NOMO-1 treated with DMSO at 0.1 percent for 48 hours (cell line): ENCODE measurements around the gene LYST.
"Not testable (repeated sequence)": the region's sequence is repeated elsewhere in the genome, so short reads cannot be mapped to it uniquely, and the experiment has no call there.

Source experiments
- DNase-seq: peaks from one replicate; lab custom pipeline; 2025; ENCODE audit not compliant: unreplicated experiment; lab: John Stamatoyannopoulos, UW

Gene LYST

DNA sequence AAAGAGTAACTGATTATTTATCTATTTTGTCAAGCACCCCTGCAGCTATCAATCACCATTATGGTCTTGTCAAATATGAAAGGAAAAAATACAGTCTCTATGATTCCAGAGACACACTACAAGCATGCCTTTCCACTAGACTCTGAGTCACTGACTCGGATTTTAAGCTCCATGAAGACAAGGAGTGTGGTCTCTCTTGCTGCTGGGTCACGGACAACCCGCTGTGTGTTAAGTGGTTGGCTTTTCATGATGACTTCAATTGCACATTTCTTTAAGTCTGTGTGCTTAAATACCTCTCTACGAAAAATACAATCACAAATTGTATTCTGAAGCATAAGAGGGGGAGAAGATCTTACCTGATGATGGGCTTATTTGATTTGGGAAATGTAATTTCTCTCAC lies 203.1 kb downstream of the LYST start:
- no peak for DNase-seq

DNA sequence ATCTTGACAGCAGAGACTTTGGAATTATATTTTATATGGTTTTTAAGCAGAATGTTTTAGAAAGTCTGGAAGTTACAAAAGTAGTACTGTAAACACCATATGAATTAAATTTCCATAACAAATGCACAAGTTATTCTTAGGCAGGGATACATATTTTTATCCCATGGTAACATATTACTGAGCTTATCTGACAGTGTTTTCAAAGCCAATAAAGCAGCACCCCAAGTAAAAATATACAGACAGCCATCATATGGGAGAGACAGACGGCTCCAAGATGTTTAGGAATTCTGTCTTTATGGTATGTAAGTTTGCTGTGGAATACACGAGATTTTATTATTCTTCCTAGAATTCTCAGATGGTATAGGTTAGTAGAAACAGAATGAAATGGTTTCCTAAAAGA lies 205.1 kb downstream of the LYST start:
- no peak for DNase-seq

DNA sequence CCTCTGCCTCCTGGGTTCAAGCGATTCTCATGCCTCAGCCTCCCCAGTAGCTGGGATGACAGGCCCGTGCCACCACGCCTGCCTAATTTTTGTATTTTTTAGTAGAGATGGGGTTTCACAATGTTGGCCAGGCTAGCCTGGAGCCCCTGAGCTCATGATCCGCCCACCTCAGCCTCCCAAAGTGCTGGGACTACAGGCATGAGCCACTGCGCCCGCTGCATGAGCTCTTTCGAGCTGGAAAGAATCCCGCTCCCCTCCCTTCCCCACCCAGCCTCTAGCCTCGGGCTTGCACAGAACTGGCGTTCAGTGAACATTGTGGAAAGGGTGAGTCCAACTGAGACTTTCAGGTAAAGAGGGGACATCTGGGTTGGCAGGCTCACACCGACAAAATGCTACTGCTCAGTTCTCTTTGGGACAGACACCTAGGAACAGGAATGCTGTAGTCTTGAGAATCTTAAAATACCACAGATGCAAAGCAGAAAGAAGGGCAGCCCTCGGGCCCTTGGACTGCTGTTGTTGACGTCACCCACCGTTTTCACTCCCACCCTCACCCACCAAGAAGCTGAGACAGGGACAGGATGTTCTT lies 207.4 kb downstream of the LYST start:
- no peak for DNase-seq

DNA sequence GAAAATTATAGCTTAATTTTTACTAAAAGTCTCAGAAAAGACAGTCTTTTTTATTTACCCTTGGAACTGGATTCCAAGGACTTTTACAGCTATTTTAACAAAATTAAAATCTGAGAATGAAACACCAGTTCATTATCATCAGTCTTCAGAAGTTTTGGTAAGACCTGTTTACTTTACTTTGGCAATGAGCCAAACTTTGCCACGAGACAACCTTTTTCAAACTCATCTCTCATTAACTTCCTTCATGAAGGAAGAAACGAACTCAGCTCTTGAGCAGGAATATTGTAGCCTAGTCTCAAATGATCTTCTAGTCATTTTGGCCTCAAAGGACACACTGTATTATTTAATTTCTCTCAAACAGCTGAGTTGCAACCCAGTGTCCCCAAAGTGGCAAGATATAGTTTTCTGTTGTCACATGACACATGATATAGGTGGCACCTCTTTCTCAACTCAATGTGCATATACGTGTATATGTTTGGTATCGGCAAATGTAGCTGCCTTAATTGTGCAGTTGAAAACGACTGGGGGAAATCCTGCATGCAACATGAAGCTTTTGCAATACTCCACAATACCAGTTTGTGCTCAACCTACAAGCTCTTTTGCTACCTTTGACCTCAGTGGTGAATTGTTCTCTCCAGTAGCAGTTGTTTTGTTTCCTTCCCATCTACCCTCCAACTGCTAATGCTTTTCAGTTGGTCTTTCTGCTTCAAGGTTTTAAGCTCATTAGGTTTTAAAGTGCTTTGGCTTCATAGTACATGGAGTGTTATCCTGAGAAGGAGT lies 208.8 kb downstream of the LYST start:
- no peak for DNase-seq

DNA sequence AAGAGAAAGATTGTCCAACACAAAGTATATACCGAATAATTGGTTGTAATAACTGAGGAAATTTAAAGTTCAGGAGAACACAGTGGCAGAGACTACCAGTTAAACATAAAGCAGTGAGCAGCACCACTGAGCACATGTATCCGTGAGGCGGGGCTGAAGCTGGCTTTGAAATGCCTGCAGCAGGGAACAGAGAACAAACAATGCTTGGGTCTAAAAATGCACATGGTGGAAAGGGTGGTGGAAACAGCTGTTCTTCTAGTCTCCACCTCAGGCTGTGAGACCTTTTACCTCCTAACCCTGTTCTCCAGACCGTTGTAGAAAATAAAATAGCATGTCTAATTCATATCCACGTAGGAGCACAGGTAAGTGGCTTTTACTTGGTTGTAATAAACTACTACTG lies 209.4 kb downstream of the LYST start:
- no peak for DNase-seq

DNA sequence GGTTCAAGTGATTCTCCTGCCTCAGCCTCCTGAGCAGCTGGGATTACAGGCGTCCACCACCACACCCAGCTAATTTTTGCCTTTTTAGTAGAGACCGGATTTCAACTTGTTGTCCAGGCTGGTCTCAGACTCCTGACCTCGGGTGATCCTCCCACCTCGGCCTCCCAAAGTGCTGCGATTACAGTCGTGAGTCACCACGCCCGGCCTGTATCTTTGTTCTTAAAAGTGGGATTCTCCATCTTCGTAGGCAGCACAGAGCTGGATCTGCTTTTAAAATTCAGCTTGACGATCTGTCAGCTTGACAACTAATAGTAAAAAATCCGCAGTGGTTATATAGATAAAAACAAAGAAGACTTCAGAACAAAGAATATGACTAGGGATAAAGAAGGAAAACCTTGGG lies 214.3 kb downstream of the LYST start:
- no peak for DNase-seq

DNA sequence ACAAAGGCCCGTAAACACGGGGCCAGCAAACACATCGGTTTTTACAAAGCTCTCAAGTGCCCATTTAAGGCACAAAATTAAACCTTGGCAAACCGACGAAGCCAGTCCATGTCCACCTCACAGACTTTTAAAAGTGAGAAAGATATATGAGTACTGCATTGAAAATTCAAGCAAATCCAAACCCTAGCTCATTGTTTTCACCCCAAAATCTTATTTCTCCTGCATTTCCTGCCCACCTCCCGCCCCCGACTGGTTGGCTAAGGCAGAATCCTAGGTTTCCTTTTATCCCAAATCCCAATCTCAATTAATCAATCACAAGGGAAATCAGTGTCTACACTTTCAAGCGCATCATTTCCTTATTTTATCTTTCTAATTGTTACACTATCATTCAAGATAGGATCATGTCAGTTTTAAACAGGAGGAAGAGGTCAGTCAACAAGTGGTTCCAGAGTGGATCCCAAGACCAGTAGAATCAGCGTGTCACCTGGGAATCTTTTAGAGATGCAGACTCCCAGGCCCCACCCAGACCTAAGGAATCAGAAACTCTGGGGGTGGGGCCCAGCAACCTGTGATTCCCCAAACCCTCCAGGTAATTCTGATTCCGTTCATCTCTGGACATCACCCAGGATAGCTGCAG lies 215.4 kb downstream of the LYST start:
- DNase-seq = no peak

DNA sequence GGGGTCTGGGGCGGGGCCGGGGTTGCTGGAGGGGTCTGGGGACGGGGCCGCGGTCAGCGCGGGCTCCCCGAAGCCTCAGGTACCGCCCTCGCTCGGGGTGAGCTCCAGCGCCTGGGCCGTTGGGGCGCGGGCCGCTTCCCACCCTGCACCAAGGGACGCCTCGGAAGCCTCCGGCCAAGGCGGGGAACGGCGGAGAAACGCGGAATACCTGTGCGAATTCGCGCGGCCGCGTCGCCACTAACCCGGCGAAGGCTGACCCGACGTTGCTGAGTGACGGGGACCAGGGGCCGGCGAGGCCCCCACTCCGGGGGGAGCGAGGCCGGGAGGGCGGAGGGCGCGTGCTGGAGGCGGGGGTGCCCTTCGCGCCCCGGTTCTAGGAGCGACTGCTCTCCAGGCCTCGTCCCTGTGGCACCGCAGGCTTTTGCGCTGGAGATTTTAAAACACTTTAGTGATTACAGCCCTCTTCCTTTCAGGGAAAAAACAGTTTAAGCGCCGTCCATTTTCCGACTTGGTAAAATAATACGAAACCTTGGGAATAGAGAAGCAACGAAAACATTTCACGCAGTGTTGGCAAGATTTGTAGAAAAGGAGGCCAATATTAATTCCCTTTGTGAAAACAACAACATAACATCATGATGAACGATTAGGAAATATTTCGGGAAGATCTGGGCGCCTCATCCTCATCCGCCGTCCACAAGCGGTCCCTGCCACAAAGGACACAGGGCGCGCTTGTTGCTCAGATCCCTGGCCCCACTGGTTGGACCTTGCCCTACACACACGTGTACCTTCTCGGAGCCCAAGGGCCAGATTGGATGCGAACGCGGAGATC lies 216.2 kb downstream of the LYST start:
- no peak for DNase-seq

DNA sequence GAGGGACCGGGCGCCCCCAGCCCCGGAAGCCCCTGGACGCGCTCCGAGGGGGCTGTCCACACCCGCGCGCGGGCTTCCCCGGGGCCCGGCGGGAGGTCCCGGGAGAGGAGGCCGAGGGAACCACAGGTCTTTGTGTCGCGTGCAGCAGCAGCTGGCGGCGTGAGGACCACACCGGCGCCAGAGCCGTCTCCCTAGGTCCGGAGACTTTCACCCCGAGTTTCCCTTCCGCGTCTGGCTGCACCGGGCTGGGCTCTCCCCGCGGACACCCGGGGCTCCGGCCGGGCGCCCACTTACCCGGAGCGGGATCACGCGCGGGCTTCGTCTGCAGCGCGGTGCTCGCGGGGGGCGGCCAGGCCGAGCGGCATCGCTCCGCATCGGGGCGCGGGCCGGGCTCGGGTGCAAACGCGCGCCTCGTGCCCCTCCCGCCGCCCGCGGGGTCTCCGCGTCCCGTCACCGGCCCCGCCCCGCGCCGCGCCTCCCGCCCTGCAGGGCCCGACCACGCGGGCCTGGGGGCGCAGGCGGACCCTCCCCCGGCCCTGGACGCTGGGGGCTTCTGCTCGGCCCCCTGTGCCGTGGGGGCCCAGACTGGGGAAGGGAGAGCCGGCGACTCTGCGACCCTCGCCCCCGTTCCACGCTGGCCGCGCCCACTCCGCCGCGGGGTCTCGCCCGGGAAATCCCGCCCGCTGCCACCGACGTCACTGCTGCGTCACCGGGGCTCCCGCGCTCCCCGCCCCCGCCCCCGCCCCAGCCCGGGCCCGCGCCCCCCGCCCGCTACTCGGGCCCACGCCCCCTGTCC lies 217.1 kb downstream of the LYST start, which contains the start of gene GNG4:
TSS of gene GNG4 (minus strand) at position 417 of the 796 bp plus-strand sequence. CDS start 65,946 bp downstream, outside the sequence.
- DNase-seq = no peak

DNA sequence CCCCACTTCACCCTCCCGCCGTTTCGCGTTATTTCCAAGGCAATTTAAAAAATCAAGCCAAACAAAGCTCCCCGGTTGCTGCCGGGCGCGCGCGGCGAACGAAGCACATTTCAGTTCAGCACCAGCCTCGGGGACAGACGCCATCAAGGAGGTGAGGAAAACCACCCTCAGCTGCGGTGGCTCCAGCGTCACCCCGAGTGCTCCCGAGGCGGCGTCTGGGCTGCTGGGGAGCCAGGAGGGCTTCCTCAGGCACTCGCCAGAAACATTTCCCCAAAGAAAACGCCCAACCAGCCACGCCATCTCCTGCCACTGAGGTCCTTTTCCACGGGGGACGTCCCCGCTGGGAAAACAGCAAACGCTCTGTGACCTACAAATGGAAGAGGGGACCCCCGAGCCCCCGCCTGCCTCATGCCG lies 217.7 kb downstream of the LYST start:
- DNase-seq = peak; percentile 27

DNA sequence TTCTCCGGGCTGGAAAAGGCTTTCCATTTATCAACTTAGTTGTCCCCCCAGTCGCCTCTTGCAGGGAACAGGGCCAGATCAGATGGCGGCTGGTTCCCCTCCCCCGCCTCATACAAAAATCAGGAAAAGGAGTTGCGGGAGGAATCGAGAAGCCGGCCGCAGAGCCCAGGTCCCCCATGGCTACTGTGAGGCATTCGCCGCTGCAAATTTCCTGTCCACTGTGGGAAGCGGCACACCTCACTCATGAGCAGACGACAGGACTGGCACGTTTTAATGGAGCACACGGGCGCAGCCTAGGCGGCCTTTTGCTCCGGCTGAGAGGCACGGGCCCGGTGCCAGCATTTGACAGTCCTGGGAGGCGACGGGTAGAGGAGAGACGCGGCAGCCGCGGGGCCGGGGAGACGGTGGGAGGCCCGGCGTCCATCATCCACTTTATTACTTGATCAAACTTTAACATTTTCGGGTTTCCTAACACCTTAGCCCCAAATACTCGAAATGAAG lies 218.2 kb downstream of the LYST start:
- DNase-seq = no peak

DNA sequence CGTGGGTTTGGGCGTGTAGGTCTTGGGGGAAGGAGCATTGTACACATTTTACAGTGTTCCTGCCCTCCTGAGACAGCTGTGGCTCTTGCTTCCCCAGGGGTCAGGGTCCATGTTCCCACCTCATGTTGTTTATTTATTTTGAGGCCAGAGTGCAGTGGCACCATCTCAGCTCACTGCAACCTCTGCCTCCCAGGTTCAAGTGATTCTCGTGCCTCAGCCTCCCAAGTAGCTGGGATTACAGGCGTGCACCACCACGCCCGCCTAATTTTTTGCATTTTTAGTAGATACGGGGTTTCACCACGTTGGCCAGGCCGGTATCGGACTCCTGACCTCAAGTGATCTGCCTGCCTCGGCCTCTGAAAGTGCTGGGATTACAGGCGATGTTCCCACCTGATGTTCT lies 219.2 kb downstream of the LYST start:
- DNase-seq = not testable (repeated sequence)

DNA sequence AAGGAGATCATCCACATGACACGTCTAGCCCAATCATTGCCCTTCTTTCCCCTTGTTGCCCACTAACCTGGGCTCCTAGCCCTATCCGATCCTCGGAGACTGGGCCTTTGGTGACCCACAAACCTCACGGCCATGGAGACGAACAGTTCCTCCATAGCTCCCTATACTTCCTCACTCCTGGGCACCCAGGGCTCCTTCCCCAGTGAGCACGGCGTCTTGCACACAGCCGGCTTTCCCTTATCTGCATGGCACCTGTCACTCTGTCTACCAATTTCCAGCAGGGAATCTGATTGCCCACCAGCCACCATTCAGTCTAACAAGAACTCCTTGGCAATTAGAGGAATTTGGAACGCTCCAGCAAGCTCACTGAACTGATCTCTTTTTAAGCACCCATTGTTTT lies 220.2 kb downstream of the LYST start:
- no peak for DNase-seq

DNA sequence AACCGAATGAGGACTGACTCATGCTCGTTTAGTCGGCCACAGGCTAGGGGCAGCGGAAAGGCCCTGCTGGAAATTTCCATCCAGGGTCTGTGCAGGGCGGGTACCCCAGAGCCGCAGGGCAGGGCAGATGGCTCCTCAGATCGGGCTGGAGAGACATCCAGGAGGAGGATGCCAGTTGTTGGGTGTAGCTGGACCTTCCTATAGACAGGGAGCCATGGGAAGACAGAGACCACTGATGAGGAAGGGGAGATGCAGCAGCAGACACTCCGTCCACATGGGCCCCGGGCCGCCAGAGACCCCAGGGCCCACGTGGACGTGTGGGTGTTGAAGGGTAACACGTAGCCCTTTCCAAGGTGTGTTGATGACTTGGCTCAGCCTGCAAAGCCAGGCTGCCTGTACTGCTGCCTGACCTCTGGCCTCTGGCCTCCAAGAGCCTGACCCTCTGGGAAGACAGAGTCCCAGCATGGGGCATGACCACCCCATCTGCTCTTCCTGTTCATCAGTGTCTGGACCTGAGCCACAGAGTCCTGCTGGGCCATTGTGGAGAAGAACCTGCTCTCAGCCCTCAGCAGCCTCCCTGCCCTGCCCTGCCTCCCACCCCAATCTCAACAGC lies 221.9 kb downstream of the LYST start:
- no peak for DNase-seq

DNA sequence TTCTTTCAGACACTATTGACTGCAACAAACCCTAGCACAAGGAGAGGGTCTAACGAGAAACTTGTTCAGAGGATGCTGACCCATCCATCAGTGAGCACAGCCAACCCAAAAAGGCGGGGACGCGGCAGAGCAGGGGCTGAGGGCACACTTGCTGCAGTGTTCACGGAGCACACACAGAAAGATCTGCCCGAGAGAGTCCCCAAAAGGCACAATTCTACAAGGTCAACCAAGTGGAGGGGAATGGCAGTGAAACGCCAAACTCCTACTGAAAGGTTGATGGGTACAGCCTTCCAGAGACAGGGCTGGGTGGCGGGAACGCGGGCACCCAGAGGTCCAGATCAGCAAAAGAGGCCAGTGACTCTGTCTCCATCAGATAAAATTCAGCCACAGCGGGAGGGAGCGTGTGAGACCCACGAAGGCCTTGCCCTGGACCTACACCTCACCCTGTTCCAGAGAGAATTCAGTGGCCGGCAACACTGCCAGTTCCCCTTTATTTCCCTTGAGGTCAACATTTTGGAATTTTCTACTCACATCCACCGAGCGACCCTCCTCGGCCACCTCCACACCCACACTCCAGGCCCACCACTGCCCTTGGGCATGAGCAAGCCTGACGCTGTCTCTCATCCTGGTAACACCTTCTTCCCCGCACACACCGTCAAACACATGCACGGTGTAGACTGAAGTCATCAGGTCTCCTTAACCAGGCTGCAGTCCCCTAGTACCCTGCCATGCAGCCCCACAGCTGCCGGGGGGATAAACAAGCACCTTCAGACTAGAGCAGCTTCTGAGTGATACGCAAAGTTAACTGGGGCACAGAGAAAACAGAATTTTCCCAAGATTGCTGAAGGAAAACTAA lies 222.6 kb downstream of the LYST start:
- DNase-seq = no peak

DNA sequence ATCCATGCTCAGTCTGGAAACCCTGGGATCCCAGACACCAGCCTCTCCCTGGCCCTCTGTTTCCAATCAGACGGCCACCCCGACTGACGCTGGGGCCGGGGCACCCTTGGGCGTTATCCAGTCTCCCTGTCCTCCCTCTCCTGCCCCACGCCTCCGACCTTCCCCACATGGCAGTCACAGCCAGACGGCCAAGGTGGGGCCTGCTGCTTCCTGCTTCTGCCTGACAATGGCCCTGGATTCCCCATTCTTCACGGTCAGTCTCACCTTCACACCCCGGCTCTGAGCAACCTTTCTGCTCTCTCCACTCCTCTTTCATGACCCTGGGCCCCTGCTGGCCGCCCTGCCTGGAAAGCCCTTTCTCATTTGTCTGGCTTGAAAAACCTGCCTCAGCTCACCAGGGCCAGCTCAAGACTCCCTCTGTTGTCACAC lies 223.7 kb downstream of the LYST start:
- no peak for DNase-seq

DNA sequence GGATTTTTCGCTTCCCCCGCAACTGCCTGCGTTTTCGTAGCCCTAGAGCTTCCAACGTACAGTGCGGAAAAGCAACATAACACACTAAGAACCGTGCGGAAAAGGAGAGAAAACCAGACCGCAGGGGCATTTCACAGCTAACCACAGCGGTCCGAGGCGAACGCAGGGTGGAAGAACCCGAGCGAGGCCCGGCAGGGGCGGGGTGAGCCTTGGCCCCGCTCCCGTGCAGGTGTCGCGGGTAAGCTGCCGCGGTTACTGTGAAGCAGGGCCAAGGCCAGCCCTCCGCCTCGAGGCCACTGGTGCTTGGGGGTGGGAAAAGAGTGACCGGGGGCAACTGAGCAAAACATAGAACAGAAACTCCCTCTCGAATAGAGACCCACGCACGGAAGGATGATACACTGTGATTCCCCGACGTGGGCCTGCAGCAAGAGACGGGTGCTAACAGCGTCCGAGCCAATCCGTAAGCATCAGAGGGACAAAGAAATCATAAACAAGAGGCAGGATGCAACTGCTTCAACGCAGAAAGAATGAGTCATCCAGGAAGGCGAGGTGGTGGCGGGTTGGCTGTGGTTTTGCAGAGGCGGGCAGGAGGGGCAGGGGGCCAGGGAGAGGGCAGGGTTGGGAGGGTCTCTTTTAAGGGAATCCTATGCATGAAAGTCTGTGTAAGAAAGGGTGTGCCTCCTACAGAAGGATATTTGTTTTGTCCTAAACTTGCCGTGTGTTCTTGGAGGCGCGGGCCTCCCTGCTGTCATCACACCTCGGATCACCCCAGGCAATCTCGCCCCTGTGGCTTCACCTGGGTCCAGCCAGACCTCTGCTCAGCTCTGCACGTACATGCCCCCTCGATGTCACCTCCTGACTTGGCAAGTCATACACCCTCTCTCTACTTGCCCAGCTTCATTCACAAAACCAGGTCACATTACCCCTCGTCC lies 224.4 kb downstream of the LYST start:
- DNase-seq = peak; percentile 67

DNA sequence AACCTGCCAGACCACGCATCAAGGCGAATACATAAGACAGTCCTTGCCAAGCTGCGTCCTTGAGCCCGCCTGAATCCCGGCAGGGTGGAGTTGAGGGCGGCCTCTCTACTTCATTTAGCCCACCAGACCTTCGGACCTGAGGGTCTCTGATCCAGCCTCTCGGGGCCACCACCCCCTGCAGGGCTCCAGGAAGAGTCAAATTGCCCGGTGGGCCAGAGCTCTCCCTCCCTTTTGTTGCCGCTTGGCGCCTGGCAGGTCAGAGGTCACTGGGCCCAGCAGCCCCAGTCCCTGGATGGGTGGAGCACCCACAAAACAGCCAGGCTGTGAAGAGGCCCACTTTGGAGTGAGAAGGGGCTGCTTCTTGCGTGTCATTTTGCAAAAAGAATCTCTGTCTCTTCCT lies 226.1 kb downstream of the LYST start:
- DNase-seq = no peak
